ENCODE data around the gene UNC79.

- TF ChIP-seq POLR2A (IDR thresholded peaks at IDR 0.05): no peak
- no peak for TF ChIP-seq CTCF (IDR thresholded peaks at IDR 0.05)
These were observed 321.4 kb downstream of the UNC79 start for GRCh38 chr14:93751946-93752655.

Measured in testis (tissue), 2 donors.